ENCODE results near the gene DRICH1.
"Not testable (repeated sequence)": the region's sequence is repeated elsewhere in the genome, so short reads cannot be mapped to it uniquely, and the experiment has no call there.

The DRICH1 gene, protein sequence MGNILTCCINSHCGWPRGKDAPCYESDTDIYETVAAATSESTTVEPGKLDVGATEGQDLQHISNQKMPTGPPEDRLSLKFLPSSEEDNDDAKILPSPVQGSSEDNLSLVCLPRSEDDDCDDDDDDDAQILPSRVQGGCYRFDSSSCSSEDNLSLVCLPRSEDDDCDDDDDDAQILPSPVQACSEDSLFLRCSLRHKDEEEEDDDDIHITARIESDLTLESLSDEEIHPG
- total RNA-seq = 0.54 to 3.1 (median 1.5) reads per million in 4 experiments

DNA sequence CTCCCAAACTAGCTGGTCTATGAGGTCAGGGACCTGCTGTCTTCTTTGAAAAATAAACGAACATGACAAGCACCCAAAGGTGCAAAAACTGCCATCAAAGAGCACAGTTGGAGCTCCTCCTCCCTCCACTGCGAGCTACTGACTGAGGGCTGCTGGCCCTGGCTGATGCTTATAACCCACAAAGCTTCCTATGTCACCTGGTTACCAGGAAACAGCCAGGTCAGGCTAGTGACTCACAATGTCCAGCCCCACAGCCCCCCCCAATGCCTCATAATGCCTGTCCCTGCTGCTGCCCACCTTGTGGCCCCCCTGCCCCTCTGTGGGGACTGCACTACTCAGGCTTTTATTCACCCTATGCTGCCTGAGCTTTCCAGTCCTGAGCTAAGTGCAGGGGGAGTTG, at the start of gene DRICH1:
Gene DRICH1, minus strand, starts transcription at position 144 of the 400 bp plus-strand sequence. CDS start 298 bp downstream, outside the sequence.
- DNase-seq = no peak

DNA sequence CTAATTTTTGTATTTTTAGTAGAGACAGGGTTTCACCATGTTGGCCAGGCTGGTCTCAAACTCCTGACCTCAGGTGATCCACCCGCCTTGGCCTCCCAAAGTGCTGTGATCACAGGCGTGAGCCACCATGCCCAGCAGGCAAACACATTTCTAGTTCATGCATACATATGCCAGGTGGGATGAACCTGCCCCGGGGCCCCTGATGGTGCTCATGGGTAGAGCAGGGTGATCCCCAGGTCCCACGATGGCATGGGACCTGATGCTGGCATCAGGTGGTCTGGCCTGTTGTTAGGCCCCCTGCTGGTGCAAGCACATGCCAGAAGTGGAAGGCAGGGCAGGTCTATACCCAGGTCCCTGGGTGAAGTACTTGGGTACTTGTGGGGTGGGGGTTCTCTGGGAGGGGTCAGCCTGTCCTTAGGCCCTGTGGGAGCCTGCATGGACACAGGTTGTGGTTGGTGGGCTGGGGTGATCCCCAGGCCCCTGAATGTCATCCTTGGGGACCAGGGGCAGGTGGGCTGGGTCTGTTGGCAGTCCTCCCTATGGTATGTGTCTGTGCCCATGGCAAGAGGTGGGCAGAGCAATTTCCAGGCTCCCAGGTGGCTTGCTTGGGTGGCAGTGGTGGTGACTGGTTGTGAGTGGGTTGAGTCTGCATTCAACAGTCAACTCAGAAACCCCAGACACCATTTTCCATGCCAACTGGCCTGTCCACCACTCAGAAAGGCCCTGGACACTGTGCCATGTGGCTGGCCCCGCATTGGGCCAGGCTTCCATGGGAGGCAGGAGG, 49.1 kb upstream of the DRICH1 start:
- no peak for DNase-seq

DNA sequence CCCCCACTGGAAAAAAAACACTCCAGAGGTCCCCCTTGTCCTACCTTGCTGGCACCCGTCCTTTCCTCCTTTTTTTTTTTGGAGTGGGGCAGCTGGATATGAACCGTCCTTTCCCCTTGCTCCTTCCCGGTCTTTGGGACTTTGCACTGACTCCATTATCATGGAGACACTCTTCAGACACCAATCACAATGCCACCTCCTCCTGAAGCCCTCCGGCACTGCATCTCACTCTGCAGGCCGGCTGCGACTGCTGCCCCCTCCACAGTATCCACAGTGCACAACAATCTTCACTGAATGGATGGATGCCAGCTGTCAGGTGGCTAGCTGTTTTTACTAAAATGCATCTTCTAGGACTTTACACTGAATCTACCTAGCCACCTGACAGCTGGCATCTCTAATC, 46.0 kb upstream of the DRICH1 start:
- DNase-seq = no peak

DNA sequence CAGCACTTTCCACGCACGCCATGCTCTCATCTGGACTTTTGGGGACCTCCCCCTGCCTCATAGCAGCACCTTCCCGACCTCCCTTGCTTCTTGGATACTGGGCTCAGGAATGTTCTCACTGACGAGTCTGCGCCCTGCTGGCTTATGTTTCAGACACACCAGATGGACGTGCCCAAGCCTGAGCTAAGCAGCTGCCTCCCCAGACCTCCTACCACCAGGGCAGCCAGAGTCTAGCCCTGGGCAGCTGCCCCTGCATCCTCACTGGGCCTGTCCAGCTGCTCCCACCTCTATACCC, 45.5 kb upstream of the DRICH1 start:
- no peak for DNase-seq

DNA sequence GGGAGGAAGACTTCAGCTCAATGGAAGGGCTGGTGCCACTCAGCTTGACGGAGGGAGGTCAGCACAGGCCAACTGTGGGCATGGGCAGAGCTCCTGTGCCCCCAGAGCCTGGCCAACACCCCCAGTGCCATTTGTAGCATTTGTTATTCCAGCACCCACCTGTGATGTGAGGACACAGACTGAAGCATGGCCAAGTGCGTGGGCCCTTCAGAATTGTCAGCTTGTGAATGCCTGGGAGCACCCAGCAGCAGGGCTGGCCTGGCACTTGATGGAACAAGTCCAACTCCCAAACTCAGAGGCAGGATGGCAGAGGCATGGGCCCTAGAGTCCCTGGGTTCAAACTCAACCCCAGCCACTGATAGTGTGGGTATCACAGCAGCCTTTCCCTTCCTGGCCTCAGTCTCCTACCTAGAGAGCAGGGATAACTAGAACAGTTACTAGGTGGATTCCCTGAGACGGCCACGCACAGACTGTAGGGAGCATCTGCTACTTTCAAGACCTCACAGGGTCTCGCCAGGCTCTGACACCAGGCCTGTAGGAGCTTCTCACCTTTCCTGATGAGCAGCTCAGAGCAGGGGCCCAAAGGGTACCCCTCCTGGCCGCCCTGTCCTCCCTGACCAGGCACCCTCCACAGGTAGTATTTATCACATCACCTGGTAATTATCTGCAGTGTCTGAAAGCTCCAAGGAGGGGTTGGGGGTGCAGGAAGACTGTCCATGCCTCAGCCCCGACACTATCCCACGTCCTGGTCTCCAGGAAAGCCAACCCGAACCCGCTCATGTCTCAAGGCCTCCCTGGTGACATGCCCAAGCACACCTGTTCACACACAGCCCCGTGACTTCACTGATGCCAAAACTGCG, 45.0 kb upstream of the DRICH1 start:
- DNase-seq = not testable (repeated sequence)

DNA sequence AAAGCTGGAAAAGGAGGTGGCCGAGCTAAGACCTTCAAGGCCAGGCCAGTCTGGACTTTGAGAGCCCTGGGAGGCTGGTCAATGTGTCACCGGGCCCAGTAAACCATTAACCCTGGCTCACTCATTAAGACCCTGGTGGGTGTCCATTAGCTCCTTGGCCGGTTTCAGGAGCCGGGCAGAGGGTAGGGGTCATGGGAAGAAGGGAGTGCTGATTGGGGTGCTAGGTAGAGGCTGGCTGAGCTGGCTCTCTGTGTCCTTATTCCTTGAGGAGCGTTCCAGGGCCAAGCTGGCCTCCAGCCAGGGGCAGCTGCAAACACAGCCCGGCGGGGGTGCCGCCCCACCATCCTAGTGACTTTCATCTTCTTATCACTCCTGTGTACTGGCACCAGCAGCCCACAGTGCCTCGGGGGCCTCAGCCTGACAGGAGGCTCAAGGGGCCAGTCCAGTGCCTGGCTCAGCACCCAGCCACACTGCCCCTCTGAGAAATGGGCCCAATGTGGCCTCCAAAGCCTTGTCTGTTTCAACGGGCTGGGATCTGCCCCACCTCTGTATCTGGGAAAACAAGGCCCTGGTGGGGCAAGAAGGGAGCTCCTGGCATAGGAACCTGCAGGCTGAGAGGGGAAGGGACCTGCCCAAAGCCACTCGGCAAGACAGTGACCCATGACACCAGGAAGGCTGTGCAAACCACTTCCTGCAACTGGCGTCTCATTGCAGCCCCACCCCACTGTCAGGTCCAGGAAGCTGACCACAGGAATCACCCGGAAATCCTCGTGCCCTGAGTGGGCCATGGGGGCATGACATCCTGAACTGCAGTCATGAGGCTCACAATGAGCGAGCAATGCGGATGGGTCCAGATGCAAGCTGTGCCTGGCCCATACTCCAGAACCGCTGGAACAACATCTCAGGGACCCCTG, 43.6 kb upstream of the DRICH1 start:
- no peak for DNase-seq

DNA sequence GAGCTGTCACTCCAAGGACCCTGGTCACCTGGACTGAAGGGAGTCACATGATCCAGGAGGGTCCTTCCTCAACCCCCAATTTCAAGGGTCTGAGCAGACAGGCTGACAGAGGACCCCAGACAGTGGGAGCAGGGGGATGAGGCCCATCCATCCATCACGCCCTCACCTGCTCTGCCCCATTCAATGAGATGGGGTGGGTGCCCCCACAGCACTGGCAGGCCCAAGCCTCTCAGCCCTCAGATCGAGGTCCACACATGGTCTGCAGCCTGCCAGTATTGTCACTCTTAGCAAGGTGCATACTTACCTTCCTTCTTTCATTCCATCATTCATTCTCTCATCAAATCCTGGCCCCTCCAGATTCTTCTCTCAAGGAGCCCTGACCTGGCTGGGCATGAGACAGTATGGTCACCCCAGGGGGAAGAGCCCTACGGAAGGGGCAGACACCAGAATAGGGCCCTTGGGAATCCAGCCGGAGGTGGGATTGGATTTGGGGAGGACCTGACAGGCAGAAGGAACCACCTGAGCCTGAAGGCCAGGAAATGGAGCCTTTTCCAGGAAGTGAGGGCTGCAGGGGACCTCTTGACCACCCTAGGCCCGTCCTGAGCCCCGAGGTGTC, 42.9 kb upstream of the DRICH1 start:
- not testable (repeated sequence) for DNase-seq

DNA sequence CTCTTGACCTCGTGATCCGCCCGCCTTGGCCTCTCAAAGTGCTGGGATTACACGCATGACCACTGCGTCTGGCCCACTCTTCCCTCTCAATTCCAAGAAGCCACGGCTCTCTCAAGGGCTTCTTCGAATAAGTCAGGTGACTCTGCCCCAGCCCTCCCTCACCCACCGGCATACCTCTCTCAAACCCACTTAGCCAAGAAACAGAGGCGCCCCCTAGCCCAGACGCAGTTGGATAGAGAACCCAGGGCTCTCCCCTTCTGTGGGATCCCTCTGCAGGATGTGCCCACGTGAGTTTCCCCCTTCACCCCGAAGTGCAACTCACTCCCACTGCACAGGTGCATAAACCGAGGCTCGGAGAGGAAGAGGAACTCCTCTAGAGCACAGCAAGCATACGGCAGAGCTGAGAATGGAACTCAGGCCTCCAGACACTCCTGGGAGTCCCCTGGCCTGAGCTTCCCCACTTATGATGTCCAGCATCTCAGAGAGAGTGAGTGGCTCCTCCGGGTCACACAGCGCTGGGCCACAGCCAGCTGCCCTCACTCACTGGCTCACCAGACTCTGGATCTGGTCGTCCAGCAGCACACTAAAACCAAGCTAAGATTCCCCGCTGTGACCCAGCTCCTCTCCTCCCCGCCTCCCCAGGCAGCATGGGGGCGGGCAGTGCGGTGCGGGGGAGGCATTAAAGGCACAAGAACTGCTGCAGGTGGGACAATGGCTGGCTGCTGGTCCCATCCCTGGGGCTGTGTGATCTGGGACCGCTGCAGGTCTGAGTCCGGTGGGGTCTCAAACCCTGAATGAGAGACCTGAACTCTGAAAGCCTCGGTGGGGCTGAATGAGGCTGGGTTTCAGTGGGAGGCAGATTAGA, 41.9 kb upstream of the DRICH1 start:
- no peak for DNase-seq

DNA sequence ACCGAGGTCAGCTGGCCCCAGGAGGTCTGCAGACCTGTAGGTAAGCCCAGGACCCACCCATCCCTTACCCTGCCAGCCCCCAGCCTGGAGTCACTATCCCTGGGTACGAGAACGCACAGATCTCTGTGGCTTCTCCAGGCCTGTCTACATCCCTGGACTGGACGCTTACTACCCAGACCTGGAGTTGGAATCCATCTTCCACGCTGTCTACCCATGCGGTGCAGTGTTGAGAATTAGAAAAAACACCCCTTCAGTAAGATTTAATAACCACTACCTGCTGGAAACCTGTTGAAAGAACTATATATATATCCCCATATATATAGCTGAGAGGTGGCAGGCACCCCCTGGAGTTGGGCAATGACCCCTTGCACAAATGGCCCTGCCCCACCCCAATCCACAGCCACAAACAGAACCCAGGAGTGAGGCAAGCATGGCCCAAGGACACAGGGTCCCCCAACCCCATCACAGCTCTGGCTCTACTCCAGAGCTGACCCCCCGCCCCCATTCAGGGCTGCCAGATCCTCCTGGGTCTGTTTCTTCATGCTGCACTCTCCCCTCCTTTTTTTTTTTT, 41.0 kb upstream of the DRICH1 start:
- no peak for DNase-seq

DNA sequence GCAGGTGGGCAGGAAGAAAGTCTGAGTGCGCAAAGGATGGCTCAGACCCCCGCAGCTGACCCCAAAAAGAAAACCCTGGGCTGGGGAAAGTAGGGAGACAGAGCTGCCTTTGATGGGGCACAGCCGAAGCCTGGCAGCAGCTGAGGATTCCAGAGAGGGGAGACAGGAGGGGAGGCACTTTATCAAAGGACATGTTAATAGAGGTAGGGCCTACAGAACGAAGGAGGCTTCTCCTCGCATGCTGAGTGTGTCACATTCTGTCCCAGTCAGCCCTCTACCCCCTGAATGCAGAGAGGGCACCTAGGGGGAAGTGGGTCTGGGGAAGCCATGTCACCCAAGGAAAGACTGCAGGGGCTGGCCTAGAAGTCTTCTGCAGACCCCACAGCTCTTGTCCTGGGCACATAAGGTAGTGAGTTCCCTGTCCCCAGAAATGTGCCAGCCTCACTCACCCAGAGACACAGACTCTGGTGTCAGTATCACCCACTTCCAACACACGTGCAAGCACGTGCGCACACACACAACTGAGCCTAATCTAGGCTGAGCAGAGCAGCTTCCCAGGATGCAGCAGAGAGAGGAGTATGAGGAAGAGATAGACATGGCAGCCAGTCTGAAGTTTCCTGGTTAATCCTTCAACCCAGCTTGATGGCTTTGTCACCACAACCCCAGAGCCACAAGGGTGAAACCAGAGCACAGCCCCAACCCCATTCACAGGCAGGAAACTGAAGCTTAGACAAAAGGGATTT, 40.4 kb upstream of the DRICH1 start:
- DNase-seq = not testable (repeated sequence)

DNA sequence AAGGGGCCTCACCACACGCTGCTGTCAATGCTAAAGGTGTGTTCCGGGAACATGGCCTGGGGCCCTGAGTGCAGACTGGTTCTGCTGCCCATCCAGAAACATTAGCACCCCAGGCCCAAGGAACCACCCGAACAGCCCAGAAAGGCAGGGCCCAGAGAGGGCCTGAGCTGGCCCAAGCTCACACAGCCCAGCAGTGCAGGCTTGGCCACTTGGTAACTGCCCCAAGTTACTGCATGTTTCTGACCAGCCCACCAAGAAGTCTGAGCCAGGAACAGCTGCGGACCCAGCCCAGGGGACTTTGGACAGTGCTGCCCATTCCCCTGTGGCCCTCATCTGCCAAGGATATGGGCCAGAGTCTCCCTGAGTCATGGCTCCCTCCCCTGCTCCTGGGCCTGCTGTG, 39.3 kb upstream of the DRICH1 start:
- not testable (repeated sequence) for DNase-seq

DNA sequence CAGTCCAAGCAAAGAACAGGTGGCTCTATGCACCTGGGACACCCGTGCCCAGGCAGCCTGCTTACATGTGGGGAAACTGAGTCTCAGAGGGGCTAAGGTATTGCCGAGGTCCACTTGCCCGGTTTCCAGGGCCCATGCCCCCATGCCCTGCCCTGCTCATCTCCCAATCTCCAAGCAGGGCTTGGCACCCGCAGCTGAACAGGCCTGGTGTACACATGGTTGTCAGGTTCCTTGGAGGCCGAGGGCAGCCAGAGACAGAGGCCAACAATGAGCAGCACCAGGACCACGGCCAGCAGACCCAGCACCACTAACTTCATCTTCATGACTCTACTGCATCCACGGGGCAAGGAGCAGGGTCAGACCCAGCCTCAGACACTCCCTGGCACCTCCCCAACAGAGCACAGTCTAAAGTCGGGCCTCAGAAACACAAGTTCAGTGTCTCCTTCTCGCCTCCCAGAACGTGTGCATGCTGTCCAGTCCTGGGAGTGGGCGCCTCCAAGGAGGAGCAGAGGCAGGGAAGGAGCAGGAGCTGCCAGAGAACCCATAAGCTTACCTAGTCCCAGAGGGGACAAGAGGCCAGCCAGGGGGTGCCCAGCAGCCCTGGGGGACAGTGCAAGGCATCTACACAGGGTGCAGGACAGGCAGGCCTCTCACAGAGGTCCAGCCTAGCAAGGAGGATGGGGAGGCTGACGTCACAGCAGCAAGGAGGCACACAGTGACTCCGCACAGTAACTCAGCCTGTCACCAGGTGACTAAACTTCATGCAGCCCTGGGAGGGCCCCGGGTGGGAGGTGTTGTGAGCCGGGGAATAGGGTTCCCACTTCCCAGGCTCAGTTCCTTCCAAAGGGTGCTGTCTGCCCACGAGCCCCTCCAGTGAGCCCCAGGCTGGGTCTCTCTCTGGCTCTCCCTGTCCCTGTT, 38.5 kb upstream of the DRICH1 start:
- DNase-seq = no peak

DNA sequence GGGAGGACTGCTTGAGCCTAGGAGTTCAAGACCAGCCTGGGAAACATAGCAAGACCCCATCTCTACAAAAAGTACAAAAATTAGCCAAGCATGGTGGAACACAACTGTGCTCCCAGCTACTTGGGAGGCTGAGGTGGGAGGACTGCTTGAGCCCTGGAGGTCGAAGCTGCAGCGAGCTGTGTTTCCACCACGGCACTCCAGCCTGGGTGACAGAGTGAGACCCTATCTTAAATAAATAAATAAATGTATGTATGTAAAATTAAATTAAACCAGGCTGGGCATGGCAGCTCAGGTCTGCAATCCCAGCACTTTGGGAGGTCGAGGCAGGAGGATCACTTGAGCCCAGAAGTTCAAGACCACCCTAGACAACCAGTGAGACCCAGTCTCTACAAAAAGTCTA, 28.3 kb upstream of the DRICH1 start:
- not testable (repeated sequence) for DNase-seq

DNA sequence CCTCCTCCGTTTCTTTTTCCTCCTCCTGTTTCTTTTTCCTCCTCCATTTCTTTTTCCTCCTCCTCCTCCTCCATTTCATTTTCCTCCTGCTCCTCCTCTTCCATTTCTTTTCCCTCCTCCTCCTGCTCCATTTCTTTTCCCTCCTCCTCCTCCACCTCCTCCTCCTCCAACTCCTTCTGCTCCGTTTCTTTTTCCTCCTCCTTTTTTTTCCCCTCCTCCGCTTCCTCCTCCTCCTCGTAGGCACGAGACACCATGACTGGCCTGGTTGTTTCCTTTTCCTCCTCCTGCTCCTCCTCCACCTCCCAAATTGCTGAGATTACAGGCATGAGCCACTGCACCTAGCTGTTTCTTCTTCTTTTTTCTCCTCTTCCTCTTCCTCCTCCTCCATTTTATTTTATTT, 25.6 kb upstream of the DRICH1 start:
- no peak for DNase-seq

DNA sequence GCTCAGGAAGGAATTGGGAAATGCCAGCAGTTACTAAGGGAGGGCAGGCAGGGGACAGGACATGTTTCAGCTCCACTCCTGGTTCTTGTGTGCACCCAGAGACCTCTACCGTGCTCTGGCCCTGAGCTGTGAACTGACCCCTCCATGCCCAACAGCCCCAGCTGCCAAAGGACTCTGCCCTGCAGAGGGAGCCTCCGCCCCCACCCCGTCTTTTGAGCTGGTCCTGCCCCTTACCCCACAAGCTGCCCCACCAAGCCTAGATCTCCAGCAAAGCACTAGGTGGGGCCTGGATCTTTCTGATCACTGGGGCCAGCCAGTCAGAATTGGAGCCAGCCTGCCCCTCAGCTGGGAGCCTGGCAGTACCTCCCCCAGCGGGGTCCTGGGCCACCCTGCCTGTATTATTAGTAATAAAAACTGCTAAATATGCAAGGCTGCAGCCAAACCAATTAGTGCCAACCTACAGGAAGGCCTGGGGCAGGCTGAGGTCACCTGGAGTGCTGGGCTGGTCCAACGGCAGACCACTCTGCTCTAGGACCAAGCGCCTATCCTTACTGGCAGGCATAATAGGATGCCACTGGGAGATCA, 23.9 kb upstream of the DRICH1 start:
- no peak for DNase-seq

DNA sequence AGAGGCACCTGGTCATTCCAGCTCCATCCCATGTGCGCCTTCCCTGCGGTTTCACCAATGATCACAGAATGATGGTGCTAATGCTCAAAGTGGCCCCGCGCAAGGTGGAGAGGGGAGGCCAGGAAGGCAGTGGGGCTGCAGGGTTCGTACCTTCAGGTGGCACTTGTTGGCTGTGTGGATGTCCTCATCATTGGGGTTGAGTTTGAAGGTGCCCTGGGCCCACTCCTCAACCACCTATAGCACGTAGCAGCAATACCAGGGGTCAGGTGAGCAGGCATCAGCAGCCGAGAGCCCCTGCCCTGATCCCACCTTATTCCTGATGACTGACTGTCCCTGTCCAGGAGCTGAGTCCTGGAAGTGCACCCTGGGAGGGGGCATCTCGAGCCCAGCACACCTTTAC, 20.6 kb upstream of the DRICH1 start:
- no peak for DNase-seq

DNA sequence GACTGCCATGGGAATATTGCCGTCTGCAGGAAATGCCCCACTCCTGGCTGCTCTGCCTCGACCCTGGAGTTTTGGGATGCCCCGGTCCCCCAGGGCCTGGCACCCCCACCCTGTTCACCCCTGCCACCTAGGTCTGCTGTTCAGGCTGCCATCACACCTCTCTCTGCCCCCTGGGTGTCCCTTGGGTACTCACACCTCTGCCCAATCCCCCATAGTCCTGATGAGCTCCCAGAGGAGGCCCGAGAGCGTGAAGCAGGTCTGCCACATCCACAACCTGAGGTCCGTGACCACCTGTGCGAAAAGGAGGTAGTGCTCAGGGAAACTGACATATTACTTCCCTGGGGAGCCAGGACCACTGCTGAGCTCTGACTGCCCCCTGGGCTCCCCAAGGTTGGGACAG, 20.2 kb upstream of the DRICH1 start:
- DNase-seq = no peak

DNA sequence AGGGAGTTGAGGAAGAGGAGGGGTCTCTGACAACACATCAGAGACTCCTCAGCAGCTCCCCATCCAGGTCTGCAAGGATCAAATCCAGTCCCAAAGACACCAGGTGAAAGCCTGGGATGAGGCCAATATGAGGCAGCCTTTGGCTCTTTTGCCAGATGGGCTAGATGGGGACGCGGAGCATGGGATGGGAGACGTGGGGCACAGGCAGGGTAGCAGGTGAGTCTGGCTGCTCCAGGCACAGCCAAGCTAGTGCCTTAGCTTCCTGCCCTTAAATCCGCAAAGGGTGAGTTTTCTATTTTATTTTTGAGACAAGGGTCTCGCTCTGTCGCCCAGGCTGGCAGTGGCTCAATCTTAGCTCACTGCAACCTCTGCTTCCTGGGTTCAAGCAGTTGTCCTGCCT, 19.6 kb upstream of the DRICH1 start:
- DNase-seq = no peak

All from effector CD8-positive, alpha-beta T cell (primary cell).